SK-N-SH (cell line): ENCODE results near the gene ANKRD65. TPM values are rescaled to one million over a fixed set of nuclear protein-coding genes. Genes with fewer than 3 reads are reported as not detected.

Experiments
- CTCF ChIA-PET: fragments of 300-600, 350-600 bp; formaldehyde crosslinking; extraction: SDS; loops from one replicate; lab custom pipeline; 2021; lab: Yijun Ruan, JAX
- POLR2A ChIA-PET: fragments of 350-600 bp; sonication (Branson Sonifier 250); formaldehyde crosslinking; extraction: SDS; loops from one replicate; lab custom pipeline; 2020; ENCODE audit warnings: antibody characterized with exemption, inconsistent platforms; lab: Yijun Ruan, JAX
- DNase-seq: peaks from one replicate; pipeline ENCODE4 v3.0.0; 2012
- H2AFZ ChIP-seq: fragments of 200-600 bp; sonication (generic); 2 replicates; pipeline ENCODE4 v1.8.1; 2016; ENCODE audit warnings: antibody characterized with exemption, mild to moderate bottlenecking, low read depth
- H3F3A ChIP-seq: fragments of 200-600 bp; sonication (generic); replicated peaks from 2 replicates; pipeline ENCODE3; 2016; ENCODE audit warnings: antibody characterized with exemption, mild to moderate bottlenecking; ENCODE audit not compliant: insufficient read depth
- H3K27ac ChIP-seq, 2 experiments: fragments of 200-500 bp in 1 of 2; fragments of 200-600 bp in 1 of 2; sonication (Bioruptor generic) in 1 of 2; sonication (generic), shearing (Covaris generic) in 1 of 2; 2 replicates each; pipeline versions ENCODE4 v1.5.1 to v1.6.1; 2014 to 2016; ENCODE audit warnings: low read depth in 2 of 2, inconsistent platforms in 1 of 2, low read length in 1 of 2, mild to moderate bottlenecking in 1 of 2, mixed read lengths in 1 of 2
- H3K27me3 ChIP-seq: fragments of 200-600 bp; sonication (generic), shearing (Covaris generic); 2 replicates; pipeline ENCODE4 v1.6.1; 2016; ENCODE audit warnings: mixed run types; ENCODE audit not compliant: insufficient read depth
- H3K36me3 ChIP-seq, 2 experiments: fragments of 200-500 bp in 1 of 2; fragments of 200-600 bp in 1 of 2; sonication (Bioruptor generic) in 1 of 2; sonication (generic) in 1 of 2; replicated peaks in 1 of 2; 2 replicates each; pipeline versions ENCODE3 to v1.5.1; 2014 to 2016; ENCODE audit warnings: low read length in 1 of 2, mild to moderate bottlenecking in 1 of 2; ENCODE audit not compliant: insufficient read depth in 2 of 2, control insufficient read depth in 1 of 2
- H3K4me1 ChIP-seq, 2 experiments: fragments of 200-500 bp in 1 of 2; fragments of 200-600 bp in 1 of 2; sonication (Bioruptor generic) in 1 of 2; sonication (generic), shearing (Covaris generic) in 1 of 2; 2 replicates each; pipeline versions ENCODE4 v1.5.1 to v1.6.1; 2014 to 2016; ENCODE audit warnings: low read depth in 1 of 2, low read length in 1 of 2, mixed run types in 1 of 2; ENCODE audit not compliant: insufficient read depth in 2 of 2, control insufficient read depth in 1 of 2
- H3K4me2 ChIP-seq: fragments of 200-600 bp; sonication (generic), shearing (Covaris generic); 2 replicates; pipeline ENCODE4 v1.6.1; 2017; ENCODE audit warnings: mixed run types
- H3K4me3 ChIP-seq, 2 experiments: fragments of 200-500 bp in 1 of 2; fragments of 200-600 bp in 1 of 2; sonication (Bioruptor generic) in 1 of 2; sonication (generic), shearing (Covaris generic) in 1 of 2; 2 replicates each; pipeline versions ENCODE4 v1.5.1 to v1.8.1; 2014 to 2016; ENCODE audit warnings: low read depth in 2 of 2, inconsistent platforms in 1 of 2, low read length in 1 of 2, mild to moderate bottlenecking in 1 of 2, mixed read lengths in 1 of 2, moderate library complexity in 1 of 2
- H3K79me2 ChIP-seq: fragments of 200-600 bp; sonication (generic); 2 replicates; pipeline ENCODE4 v1.8.1; 2017; ENCODE audit warnings: mild to moderate bottlenecking; ENCODE audit not compliant: insufficient read depth
- H3K9ac ChIP-seq: fragments of 200-600 bp; sonication (generic); 2 replicates; pipeline ENCODE4 v1.6.1; 2017; ENCODE audit warnings: mixed run types
- H3K9me2 ChIP-seq: fragments of 200-600 bp; sonication (generic); 2 replicates; pipeline ENCODE4 v1.6.1; 2017; ENCODE audit warnings: mixed run types
- H3K9me3 ChIP-seq: fragments of 200-600 bp; sonication (generic); 2 replicates; pipeline ENCODE4 v1.6.1; 2017; ENCODE audit warnings: mixed run types, mild to moderate bottlenecking, moderate library complexity
- H4K20me1 ChIP-seq: fragments of 200-600 bp; sonication (generic); 2 replicates; pipeline ENCODE4 v1.6.1; 2017; ENCODE audit warnings: mild to moderate bottlenecking, mixed run types; ENCODE audit not compliant: insufficient read depth
- CHD2 ChIP-seq: fragments of 150-350 bp; IDR thresholded peaks from 2 replicates; pipeline ENCODE4 v1.6.1; 2018; ENCODE audit warnings: low read length; ENCODE audit not compliant: partially characterized antibody
- EZH2phosphoT487 ChIP-seq: fragments of 200-600 bp; sonication (generic); IDR thresholded peaks from 2 replicates; pipeline ENCODE4 v1.6.1; 2017; ENCODE audit warnings: low read depth, mixed run types, mild to moderate bottlenecking, antibody characterized with exemption, moderate library complexity, borderline replicate concordance
- FOXJ3 ChIP-seq: sonication (generic); formaldehyde crosslinking; IDR thresholded peaks from 2 replicates; pipeline ENCODE4 v1.5.1; 2020; ENCODE audit warnings: mild to moderate bottlenecking, missing genetic modification reagents
- GABPA ChIP-seq: IDR thresholded peaks from 2 replicates; pipeline ENCODE4 v1.4.0; 2012; ENCODE audit warnings: low read depth, mild to moderate bottlenecking
- JUND ChIP-seq: IDR thresholded peaks from 2 replicates; pipeline ENCODE4 v1.4.0; 2012
- MEF2A ChIP-seq: IDR thresholded peaks from 2 replicates; pipeline ENCODE4 v1.4.0; 2012; ENCODE audit warnings: low read depth, borderline replicate concordance
- MXI1 ChIP-seq: IDR thresholded peaks from 2 replicates; pipeline ENCODE4 v1.6.1; 2012; ENCODE audit warnings: mild to moderate bottlenecking, low read depth, low read length, improper control_type of control experiment
- NRF1 ChIP-seq: IDR thresholded peaks from 2 replicates; pipeline ENCODE4 v1.6.1; 2012; ENCODE audit warnings: low read depth, mild to moderate bottlenecking, low read length
- RAD21 ChIP-seq: IDR thresholded peaks from 2 replicates; pipeline ENCODE4 v1.6.1; 2012; ENCODE audit warnings: mild to moderate bottlenecking, low read length
- RCOR1 ChIP-seq: fragments of 150-350 bp; IDR thresholded peaks from 2 replicates; pipeline ENCODE4 v1.6.1; 2017; ENCODE audit warnings: antibody characterized with exemption, low read length
- RFX5 ChIP-seq: IDR thresholded peaks from 2 replicates; pipeline ENCODE4 v1.6.1; 2012; ENCODE audit warnings: mild to moderate bottlenecking, improper control_type of control experiment, low read length
- RXRA ChIP-seq: IDR thresholded peaks from 2 replicates; pipeline ENCODE4 v1.4.0; 2012; ENCODE audit warnings: low read depth, mild to moderate bottlenecking, borderline replicate concordance
- SMC3 ChIP-seq: IDR thresholded peaks from 2 replicates; pipeline ENCODE4 v1.6.1; 2012; ENCODE audit warnings: low read depth, low read length, improper control_type of control experiment
- TAF1 ChIP-seq: IDR thresholded peaks from 2 replicates; pipeline ENCODE4 v1.6.1; 2012; ENCODE audit warnings: low read depth, mild to moderate bottlenecking, low read length, moderate library complexity, borderline replicate concordance
- USF2 ChIP-seq: fragments of 150-350 bp; IDR thresholded peaks from 2 replicates; pipeline ENCODE4 v1.6.1; 2017; ENCODE audit warnings: antibody characterized with exemption, low read length, low read depth, borderline replicate concordance
- YY1 ChIP-seq: IDR thresholded peaks from 2 replicates; pipeline ENCODE4 v1.4.0; 2012; ENCODE audit warnings: low read depth, mild to moderate bottlenecking
- ZBTB33 ChIP-seq: IDR thresholded peaks from 2 replicates; pipeline ENCODE4 v1.4.0; 2012; ENCODE audit warnings: low read depth, borderline replicate concordance
- WGBS: methylation state at CpG from one replicate; pipeline ENCODE4 v1.1.6; 2017; ENCODE audit warnings: low lambda C conversion rate; 5-methylcytosine and 5-hydroxymethylcytosine counted together
- polyA plus RNA-seq, 3 experiments: library from polyadenylated mRNA; depleted of rRNA; stranded (reverse); fragments of >200 nt; gene quantifications; 2 replicates each; pipeline ENCODE4 v1.2.3, GENCODE V29; 2012
- TF ChIP-seq, protein P1 (sequence below): IDR thresholded peaks from 2 replicates; pipeline ENCODE4 v1.6.1; 2012; ENCODE audit warnings: mild to moderate bottlenecking, low read depth, low read length, moderate library complexity
- TF ChIP-seq, protein P2 (sequence below): IDR thresholded peaks from 2 replicates; pipeline ENCODE4; 2012
- TF ChIP-seq, protein P3 (sequence below): IDR thresholded peaks from 2 replicates; pipeline ENCODE4 v1.4.0; 2012; ENCODE audit warnings: low read depth

ANKRD65 gene
- polyA plus RNA-seq, 1 of the 3 experiments (the other 2 are of a cell fraction), result 0.07 TPM

DNA sequence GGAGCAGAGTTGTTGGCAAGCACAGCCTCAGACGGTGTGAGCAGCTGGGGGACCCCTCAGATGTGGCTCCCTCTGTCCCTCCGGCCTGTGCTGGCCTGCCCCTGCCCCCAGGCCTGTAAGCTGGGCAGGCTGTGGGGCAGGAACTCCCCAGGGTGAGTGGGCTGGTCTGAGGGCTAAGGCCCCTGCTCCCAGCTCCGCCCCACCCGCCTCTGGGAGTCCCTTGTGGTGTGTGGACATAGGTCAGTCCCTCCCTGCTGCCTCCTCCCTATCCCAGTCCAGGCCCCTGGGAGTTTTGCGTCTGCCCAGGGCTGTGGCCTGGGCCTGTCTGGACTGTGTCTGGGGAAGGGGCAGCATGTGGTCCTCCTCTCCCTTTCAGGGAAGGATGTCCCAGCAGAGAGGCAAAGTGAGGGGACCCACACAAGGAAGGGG is 10.8 kb upstream of the ANKRD65 start (continued):
- TF ChIP-seq, protein P1, sequence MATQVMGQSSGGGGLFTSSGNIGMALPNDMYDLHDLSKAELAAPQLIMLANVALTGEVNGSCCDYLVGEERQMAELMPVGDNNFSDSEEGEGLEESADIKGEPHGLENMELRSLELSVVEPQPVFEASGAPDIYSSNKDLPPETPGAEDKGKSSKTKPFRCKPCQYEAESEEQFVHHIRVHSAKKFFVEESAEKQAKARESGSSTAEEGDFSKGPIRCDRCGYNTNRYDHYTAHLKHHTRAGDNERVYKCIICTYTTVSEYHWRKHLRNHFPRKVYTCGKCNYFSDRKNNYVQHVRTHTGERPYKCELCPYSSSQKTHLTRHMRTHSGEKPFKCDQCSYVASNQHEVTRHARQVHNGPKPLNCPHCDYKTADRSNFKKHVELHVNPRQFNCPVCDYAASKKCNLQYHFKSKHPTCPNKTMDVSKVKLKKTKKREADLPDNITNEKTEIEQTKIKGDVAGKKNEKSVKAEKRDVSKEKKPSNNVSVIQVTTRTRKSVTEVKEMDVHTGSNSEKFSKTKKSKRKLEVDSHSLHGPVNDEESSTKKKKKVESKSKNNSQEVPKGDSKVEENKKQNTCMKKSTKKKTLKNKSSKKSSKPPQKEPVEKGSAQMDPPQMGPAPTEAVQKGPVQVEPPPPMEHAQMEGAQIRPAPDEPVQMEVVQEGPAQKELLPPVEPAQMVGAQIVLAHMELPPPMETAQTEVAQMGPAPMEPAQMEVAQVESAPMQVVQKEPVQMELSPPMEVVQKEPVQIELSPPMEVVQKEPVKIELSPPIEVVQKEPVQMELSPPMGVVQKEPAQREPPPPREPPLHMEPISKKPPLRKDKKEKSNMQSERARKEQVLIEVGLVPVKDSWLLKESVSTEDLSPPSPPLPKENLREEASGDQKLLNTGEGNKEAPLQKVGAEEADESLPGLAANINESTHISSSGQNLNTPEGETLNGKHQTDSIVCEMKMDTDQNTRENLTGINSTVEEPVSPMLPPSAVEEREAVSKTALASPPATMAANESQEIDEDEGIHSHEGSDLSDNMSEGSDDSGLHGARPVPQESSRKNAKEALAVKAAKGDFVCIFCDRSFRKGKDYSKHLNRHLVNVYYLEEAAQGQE, result no peak
- TF ChIP-seq USF2, result no peak

DNA sequence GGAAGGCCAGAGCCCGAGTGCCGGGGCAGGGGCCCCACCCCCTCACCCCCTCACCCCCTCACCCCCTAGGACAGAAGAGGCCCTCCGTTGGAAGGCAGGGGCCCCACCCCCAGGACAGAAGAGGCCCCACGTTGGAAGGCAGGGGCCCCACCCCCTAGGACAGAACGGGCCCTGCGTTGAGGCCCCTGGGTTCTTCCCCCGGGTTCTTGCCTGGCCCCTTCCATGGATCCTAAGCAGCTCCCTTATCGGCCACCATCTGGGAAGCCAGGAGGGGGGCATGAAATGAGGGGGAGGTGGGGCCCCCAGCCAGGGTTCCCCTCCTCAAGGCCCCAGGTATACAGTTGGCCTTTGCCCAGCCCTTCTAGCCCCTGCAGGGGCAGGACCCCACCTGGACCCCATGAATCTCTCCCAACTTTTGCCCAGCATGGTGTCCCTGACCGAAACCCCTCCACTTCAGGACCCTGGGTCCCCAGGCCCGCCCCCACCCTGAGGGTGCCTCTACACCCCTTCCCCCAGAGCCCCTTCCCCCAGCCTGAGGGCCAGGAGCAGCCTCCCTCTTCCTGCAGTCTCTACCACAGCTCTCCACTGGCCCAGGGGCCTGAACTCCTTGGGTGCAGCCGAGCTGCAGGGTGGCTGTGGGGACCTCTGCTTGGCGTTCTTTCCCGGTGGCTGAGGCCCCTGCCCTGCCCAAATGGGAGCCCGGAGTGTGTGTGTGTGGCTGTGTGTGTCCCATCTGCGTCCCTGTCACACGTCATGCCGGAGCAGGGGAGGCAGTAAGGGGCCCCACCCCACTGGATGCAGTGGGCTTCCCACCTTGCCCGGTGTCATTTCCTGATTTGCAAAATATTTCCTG is 10.1 kb upstream of the ANKRD65 start:
- Histone ChIP-seq H3K9me2 (no peaks in the 10 kb centered on the region), H3K27ac (no peak overlapping the region; a peak in 1 of 4 replicates)
- TF ChIP-seq RXRA (no peak), FOXJ3 (CRISPR knock-in tag) (no peak), TAF1 (no peak), MEF2A (no peak), EZH2phosphoT487 (no peak), SMC3 (no peak), JUND (no peak), NRF1 (no peak), YY1 (no peak), MXI1 (no peak), GABPA (no peak), RAD21 (no peak), ZBTB33 (no peak), CHD2 (no peak), RFX5 (no peak), RCOR1 (no peak)
- TF ChIP-seq, protein P2, sequence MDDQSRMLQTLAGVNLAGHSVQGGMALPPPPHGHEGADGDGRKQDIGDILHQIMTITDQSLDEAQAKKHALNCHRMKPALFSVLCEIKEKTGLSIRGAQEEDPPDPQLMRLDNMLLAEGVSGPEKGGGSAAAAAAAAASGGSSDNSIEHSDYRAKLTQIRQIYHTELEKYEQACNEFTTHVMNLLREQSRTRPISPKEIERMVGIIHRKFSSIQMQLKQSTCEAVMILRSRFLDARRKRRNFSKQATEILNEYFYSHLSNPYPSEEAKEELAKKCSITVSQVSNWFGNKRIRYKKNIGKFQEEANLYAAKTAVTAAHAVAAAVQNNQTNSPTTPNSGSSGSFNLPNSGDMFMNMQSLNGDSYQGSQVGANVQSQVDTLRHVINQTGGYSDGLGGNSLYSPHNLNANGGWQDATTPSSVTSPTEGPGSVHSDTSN, result no peak
- TF ChIP-seq, protein P3, sequence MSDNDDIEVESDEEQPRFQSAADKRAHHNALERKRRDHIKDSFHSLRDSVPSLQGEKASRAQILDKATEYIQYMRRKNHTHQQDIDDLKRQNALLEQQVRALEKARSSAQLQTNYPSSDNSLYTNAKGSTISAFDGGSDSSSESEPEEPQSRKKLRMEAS, result no peak
- TF ChIP-seq, all 33 proteins: peak for 0
- no peak overlapping the region for H2AFZ ChIP-seq
- no peak overlapping the region for H3K9ac ChIP-seq
- H3K27me3 ChIP-seq, result no peaks in the 10 kb centered on the region
- ChIA-PET POLR2A (no interaction called here), CTCF (interaction anchor here (2.1 kb wide), 1 partner anchor 9 kb away, joined by 6 read pairs; no protein-coding TSS in a partner anchor)
- H3K79me2 ChIP-seq, result no peaks in the 10 kb centered on the region
- no peaks in the 10 kb centered on the region for H4K20me1 ChIP-seq
- H3K9me3 ChIP-seq, result no peaks in the 10 kb centered on the region
- peaks cover 3% of the 10 kb centered on the region for H3F3A ChIP-seq
- no peak for DNase-seq
- H3K4me2 ChIP-seq, result no peak overlapping the region
- H3K4me1 ChIP-seq, result peaks cover 0 to 25% of the 10 kb centered on the region in 2 experiments; a peak in 1 of 4 replicates
- no peak overlapping the region for H3K4me3 ChIP-seq
- whole genome bisulfite sequencing, result 86% methylated on average over 4 of the region's 18 CpGs
- no peaks in the 10 kb centered on the region for H3K36me3 ChIP-seq
